Measurements from ENCODE around the gene MAP3K7CL.

The MAP3K7CL gene

GRCh38 chr21:29172282-29172681 is 41.8 kb downstream of the MAP3K7CL start:
- no peak for DNase-seq

- no peak for DNase-seq
These were observed 44.2 kb downstream of the MAP3K7CL start for GRCh38 chr21:29174607-29175013.

GRCh38 chr21:29175408-29176134 is 45.1 kb downstream of the MAP3K7CL start:
- DNase-seq: no peak

GRCh38 chr21:29176471-29177120 is 46.2 kb downstream of the MAP3K7CL start:
- no peak for DNase-seq

- no peak for DNase-seq
These were observed 47.4 kb downstream of the MAP3K7CL start for GRCh38 chr21:29177800-29178199.

- no peak for DNase-seq
These were observed 48.5 kb downstream of the MAP3K7CL start for GRCh38 chr21:29178926-29179325.

- no peak for DNase-seq
These were observed 49.1 kb downstream of the MAP3K7CL start for GRCh38 chr21:29179503-29179902.

GRCh38 chr21:29181799-29182470 is 51.5 kb downstream of the MAP3K7CL start:
- no peak for DNase-seq

GRCh38 chr21:29182691-29183092 is 52.2 kb downstream of the MAP3K7CL start:
- no peak for DNase-seq

GRCh38 chr21:29184037-29184436 is 53.6 kb downstream of the MAP3K7CL start:
- peak; percentile 66 for DNase-seq

GRCh38 chr21:29185172-29185571 is 54.7 kb downstream of the MAP3K7CL start:
- DNase-seq: no peak

GRCh38 chr21:29185633-29186032 is 55.2 kb downstream of the MAP3K7CL start:
- DNase-seq: no peak

- no peak for DNase-seq
These were observed 55.8 kb downstream of the MAP3K7CL start for GRCh38 chr21:29186246-29186645.

GRCh38 chr21:29187944-29188343 is 57.5 kb downstream of the MAP3K7CL start:
- no peak for DNase-seq

GRCh38 chr21:29189353-29189752 is 58.9 kb downstream of the MAP3K7CL start:
- DNase-seq: no peak

- DNase-seq: no peak
These were observed 60.5 kb downstream of the MAP3K7CL start for GRCh38 chr21:29190923-29191331.

GRCh38 chr21:29193072-29193471 is 62.6 kb downstream of the MAP3K7CL start:
- no peak for DNase-seq

GRCh38 chr21:29193901-29194300 is 63.5 kb downstream of the MAP3K7CL start:
- DNase-seq: no peak

GRCh38 chr21:29194342-29194741 is 63.9 kb downstream of the MAP3K7CL start:
- no peak for DNase-seq

- DNase-seq: no peak
These were observed 64.4 kb downstream of the MAP3K7CL start for GRCh38 chr21:29194847-29195246.

- DNase-seq: peak; percentile 95
These were observed 65.7 kb downstream of the MAP3K7CL start for GRCh38 chr21:29195981-29196669.

- DNase-seq: no peak
These were observed 66.3 kb downstream of the MAP3K7CL start for GRCh38 chr21:29196670-29197191.

- DNase-seq: no peak
These were observed 70.7 kb downstream of the MAP3K7CL start for GRCh38 chr21:29201186-29201585.
